K562 treated with DMSO at 1 percent for 24 hours (cell line): ENCODE results near the gene TMEM116. TPM values are rescaled to one million over a fixed set of nuclear protein-coding genes. Genes with fewer than 3 reads are reported as not detected.

Experiments
- total RNA-seq: library from RNA; unstranded; fragments of 300-600 nt; gene quantifications from 2 replicates; pipeline ENCODE4 v1.2.3, GENCODE V29; 2022; ENCODE audit warnings: low read depth; ENCODE audit not compliant: insufficient read depth

The TMEM116 gene
- total RNA-seq = 10.3 and 13.3 TPM in 2 replicates

GRCh38 chr12:112012775-112013600, at the start of gene TMEM116, which contains the start of gene ERP29:
TSS of gene TMEM116 (minus strand) at chr12:112013165. CDS start at chr12:112005270, 7,895 bp downstream.
TSS of gene ERP29 (plus strand) at chr12:112013426. CDS start at chr12:112013466, 40 bp downstream.

Other genes starting within 250 kb of the TMEM116 start
- gene ALDH2, start 246.2 kb downstream of the TMEM116 start, total RNA-seq = 55.8 and 72.7 TPM in 2 replicates
- 29.9 and 34.5 TPM in 2 replicates for gene MAPKAPK5, start 170.9 kb downstream of the TMEM116 start, total RNA-seq
- 210 and 216 TPM in 2 replicates for gene ERP29, start 261 bp upstream of the TMEM116 start, total RNA-seq
- gene NAA25, start 95.6 kb upstream of the TMEM116 start, total RNA-seq = 8.4 and 13.8 TPM in 2 replicates
- 83.0 and 95.3 TPM in 2 replicates for gene TRAFD1, start 112.4 kb upstream of the TMEM116 start, total RNA-seq